Glutamatergic neuron (in vitro differentiated cells): Measurements from ENCODE around the gene GPRC5B. TPM values are rescaled to one million over a fixed set of nuclear protein-coding genes. Genes with fewer than 3 reads are reported as not detected.

ENCODE experiments used
- DNase-seq: peaks from one replicate; pipeline ENCODE4 v3.0.0; 2022
- H3K27ac Mint-ChIP-seq: one replicate; pipeline ENCODE4 v1.8.0; 2020; ENCODE audit warnings: mild to moderate bottlenecking, mixed read lengths, inconsistent platforms; ENCODE audit not compliant: unreplicated experiment
- H3K27me3 Mint-ChIP-seq: one replicate; pipeline ENCODE4 v1.8.0; 2020; ENCODE audit warnings: mild to moderate bottlenecking, moderate library complexity, mixed read lengths, inconsistent platforms; ENCODE audit not compliant: unreplicated experiment
- H3K36me3 Mint-ChIP-seq: one replicate; pipeline ENCODE4 v1.8.0; 2020; ENCODE audit warnings: mild to moderate bottlenecking, mixed read lengths, inconsistent platforms; ENCODE audit not compliant: unreplicated experiment
- H3K4me1 Mint-ChIP-seq: one replicate; pipeline ENCODE4 v1.8.0; 2020; ENCODE audit warnings: mild to moderate bottlenecking, low read depth, mixed read lengths, inconsistent platforms; ENCODE audit not compliant: unreplicated experiment
- H3K4me3 Mint-ChIP-seq: one replicate; pipeline ENCODE4 v1.8.0; 2020; ENCODE audit warnings: mild to moderate bottlenecking, mixed read lengths, inconsistent platforms; ENCODE audit not compliant: unreplicated experiment
- H3K9me3 Mint-ChIP-seq: one replicate; pipeline ENCODE4 v1.8.0; 2020; ENCODE audit warnings: mild to moderate bottlenecking, moderate library complexity, mixed read lengths, inconsistent platforms; ENCODE audit not compliant: unreplicated experiment
- total RNA-seq: library from RNA; stranded (reverse); fragmentation: NEBNext Ultra II Directional; extraction: Animal tissue kit (Norgen Biotek cat#: 25700); gene quantifications from one replicate; pipeline ENCODE4 v1.2.1, GENCODE V29; 2021; ENCODE audit not compliant: unreplicated experiment
- TF ChIP-seq, protein P1 (sequence below): fragments of 200-600 bp; sonication (generic); IDR thresholded peaks from one replicate; pipeline ENCODE4 v1.5.0; 2021; ENCODE audit not compliant: partially characterized antibody, unreplicated experiment

The GPRC5B gene
- total RNA-seq, 1 donor from 2014 or later: 8.7 TPM

DNA sequence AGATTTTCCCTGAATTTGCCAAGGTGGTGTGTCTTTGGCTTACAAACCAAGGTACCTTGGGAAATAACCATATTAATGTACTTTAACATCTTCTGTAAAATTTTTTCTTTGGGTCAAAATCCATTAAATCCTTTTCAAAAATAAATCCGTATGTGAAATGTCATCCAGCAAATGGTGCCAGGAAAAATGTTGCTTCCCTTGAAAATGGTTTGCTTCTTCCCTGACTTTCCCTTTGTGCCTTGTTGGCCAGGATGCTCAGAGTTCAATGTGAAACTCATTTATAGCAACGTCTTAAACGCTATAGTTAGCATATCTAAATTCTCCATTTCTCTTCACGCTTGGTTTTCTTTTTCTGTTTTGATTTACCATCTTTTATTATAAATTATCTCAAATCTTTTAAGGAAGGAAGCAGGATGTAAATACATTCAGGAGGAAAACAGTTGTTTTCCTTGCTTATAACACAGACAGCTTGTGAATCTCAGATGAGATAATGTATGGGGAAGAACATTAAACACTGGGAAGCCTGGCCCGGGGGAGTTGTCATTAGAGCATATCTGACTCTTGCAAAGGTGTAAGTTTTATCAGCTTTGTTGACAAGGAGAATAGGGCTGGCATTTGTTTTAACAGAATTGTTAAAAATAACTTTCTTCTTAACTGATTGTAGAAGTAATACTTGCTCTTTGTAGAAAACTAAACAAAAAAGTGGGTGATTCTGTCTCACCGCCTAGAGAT lies 42.1 kb downstream of the GPRC5B start:
- Mint-ChIP-seq H3K36me3 (no peaks in the 10 kb centered on the region), H3K9me3 (no peaks in the 10 kb centered on the region), H3K4me1 (peaks cover 21% of the 10 kb centered on the region), H3K4me3 (no peak overlapping the region), H3K27ac (peak overlapping the region; percentile 23), H3K27me3 (peaks cover 6% of the 10 kb centered on the region)
- TF ChIP-seq, protein P1, sequence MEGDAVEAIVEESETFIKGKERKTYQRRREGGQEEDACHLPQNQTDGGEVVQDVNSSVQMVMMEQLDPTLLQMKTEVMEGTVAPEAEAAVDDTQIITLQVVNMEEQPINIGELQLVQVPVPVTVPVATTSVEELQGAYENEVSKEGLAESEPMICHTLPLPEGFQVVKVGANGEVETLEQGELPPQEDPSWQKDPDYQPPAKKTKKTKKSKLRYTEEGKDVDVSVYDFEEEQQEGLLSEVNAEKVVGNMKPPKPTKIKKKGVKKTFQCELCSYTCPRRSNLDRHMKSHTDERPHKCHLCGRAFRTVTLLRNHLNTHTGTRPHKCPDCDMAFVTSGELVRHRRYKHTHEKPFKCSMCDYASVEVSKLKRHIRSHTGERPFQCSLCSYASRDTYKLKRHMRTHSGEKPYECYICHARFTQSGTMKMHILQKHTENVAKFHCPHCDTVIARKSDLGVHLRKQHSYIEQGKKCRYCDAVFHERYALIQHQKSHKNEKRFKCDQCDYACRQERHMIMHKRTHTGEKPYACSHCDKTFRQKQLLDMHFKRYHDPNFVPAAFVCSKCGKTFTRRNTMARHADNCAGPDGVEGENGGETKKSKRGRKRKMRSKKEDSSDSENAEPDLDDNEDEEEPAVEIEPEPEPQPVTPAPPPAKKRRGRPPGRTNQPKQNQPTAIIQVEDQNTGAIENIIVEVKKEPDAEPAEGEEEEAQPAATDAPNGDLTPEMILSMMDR: no peak
- DNase-seq: peak; percentile 46

DNA sequence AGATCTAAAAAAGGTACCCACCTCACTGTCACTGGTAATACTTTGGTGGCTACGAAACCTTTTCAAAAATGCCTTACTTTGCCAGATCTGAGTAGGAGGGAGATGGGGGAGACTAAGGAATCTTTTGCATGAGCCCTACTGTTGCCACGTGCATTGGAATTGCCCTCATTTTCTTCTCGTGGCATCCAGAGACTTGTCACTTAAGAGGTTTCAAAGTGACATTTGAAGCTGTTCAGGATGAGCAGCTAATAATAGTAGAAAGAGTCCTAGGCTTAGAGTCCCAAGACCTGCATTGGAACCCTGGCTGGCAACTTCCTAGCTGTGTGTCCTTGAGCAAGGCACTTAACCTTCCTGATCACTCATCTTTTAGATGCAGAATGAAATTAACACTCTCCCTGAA lies 43.5 kb downstream of the GPRC5B start:
- Mint-ChIP-seq H3K4me3 (no peak overlapping the region), H3K9me3 (no peaks in the 10 kb centered on the region), H3K27ac (peak overlapping the region; percentile 60), H3K27me3 (peaks cover 6% of the 10 kb centered on the region), H3K36me3 (no peaks in the 10 kb centered on the region), H3K4me1 (peaks cover 21% of the 10 kb centered on the region)
- no peak for DNase-seq
- TF ChIP-seq, protein P1: no peak

DNA sequence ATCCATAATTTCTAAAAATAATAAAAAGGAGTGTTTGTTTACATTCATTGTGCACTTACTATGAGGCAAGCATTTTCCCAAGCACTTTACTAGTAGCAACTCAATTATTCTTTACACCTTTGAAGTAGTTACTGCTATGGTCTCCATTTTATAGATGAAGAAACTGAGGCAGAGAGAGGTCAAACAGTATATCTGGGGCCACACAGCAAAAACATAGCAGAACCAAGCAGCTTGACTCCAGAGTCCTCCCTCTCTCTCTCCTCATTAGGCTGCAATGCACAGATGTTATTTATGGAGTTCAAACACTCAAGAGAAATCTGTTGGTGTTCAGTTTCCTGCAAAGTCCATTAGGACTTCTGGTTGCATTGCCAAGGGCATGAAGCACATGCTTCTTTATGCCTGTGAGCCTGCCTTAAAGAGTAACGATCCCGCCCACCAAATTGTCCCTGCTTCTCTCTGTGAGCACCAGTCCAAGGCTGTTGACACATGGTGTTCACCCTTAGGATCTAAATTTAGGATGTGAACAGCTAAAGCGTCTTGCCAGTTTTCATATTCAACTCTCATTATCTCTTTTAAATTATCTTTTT lies 44.0 kb downstream of the GPRC5B start:
- H3K27ac Mint-ChIP-seq: peak overlapping the region; percentile 60
- H3K36me3 Mint-ChIP-seq: no peaks in the 10 kb centered on the region
- peak; percentile 38 for DNase-seq
- no peak overlapping the region for H3K4me3 Mint-ChIP-seq
- peaks cover 21% of the 10 kb centered on the region for H3K4me1 Mint-ChIP-seq
- TF ChIP-seq, protein P1: no peak
- H3K27me3 Mint-ChIP-seq: peaks cover 6% of the 10 kb centered on the region
- no peaks in the 10 kb centered on the region for H3K9me3 Mint-ChIP-seq

GRCh38 chr16:19837984-19838707 lies 46.5 kb downstream of the GPRC5B start:
- H3K4me1 Mint-ChIP-seq: peaks cover 16% of the 10 kb centered on the region
- DNase-seq: no peak
- TF ChIP-seq, protein P1: no peak
- no peak overlapping the region for H3K27ac Mint-ChIP-seq
- H3K27me3 Mint-ChIP-seq: peaks cover 6% of the 10 kb centered on the region
- H3K9me3 Mint-ChIP-seq: no peaks in the 10 kb centered on the region
- H3K4me3 Mint-ChIP-seq: no peak overlapping the region
- no peaks in the 10 kb centered on the region for H3K36me3 Mint-ChIP-seq
